GM19023 (cell line): ENCODE results near the gene PARVB.

Source experiments
- ATAC-seq: cut with Tn5 transposase; IDR thresholded peaks from one replicate; pipeline ENCODE4 v1.9.1; 2021; ENCODE audit warnings: mild to moderate bottlenecking, moderate library complexity; ENCODE audit not compliant: unreplicated experiment

Gene PARVB

GRCh38 chr22:44192816-44193534 lies 168.9 kb downstream of the PARVB start:
- ATAC-seq, result no peak

- no peak for ATAC-seq
These were observed 169.4 kb downstream of the PARVB start for GRCh38 chr22:44193535-44193891.

GRCh38 chr22:44194569-44194968 lies 170.5 kb downstream of the PARVB start:
- ATAC-seq, result no peak

- no peak for ATAC-seq
These were observed 171.2 kb downstream of the PARVB start for GRCh38 chr22:44195189-44195871.

- ATAC-seq, result no peak
These were observed 172.1 kb downstream of the PARVB start for GRCh38 chr22:44196241-44196640.

GRCh38 chr22:44196731-44197131 lies 172.6 kb downstream of the PARVB start:
- ATAC-seq, result no peak

GRCh38 chr22:44197271-44197670 lies 173.2 kb downstream of the PARVB start:
- no peak for ATAC-seq

GRCh38 chr22:44199164-44199563 lies 175.1 kb downstream of the PARVB start:
- no peak for ATAC-seq

- ATAC-seq, result no peak
These were observed 175.8 kb downstream of the PARVB start for GRCh38 chr22:44199866-44200265.

- no peak for ATAC-seq
These were observed 176.3 kb downstream of the PARVB start for GRCh38 chr22:44200451-44200850.

GRCh38 chr22:44200855-44201550 lies 176.9 kb downstream of the PARVB start:
- ATAC-seq, result no peak

- no peak for ATAC-seq
These were observed 177.6 kb downstream of the PARVB start for GRCh38 chr22:44201665-44202064.

- no peak for ATAC-seq
These were observed 178.2 kb downstream of the PARVB start for GRCh38 chr22:44202261-44202789.

GRCh38 chr22:44203203-44203602 lies 179.1 kb downstream of the PARVB start:
- no peak for ATAC-seq

GRCh38 chr22:44204739-44205515 lies 180.8 kb downstream of the PARVB start:
- ATAC-seq, result no peak

- ATAC-seq, result no peak
These were observed 181.6 kb downstream of the PARVB start for GRCh38 chr22:44205516-44206329.

- no peak for ATAC-seq
These were observed 182.2 kb downstream of the PARVB start for GRCh38 chr22:44206330-44206645.

- no peak for ATAC-seq
These were observed 182.6 kb downstream of the PARVB start for GRCh38 chr22:44206696-44207095.

- no peak for ATAC-seq
These were observed 183.3 kb downstream of the PARVB start for GRCh38 chr22:44207173-44207980.

GRCh38 chr22:44207981-44208317 lies 183.8 kb downstream of the PARVB start:
- ATAC-seq, result no peak
